Mesendoderm (in vitro differentiated cells): ENCODE measurements around the gene TNIK.

ENCODE experiments used
- DNase-seq: peaks from one replicate; pipeline ENCODE4 v3.0.0; 2013
- H2AK5ac ChIP-seq: 2 replicates; pipeline ENCODE4 v1.6.1; 2013; ENCODE audit warnings: low read length, inconsistent platforms
- H2BK120ac ChIP-seq: 2 replicates; pipeline ENCODE4 v1.6.1; 2013; ENCODE audit warnings: low read depth, mild to moderate bottlenecking, low read length, moderate library complexity, mixed read lengths
- H2BK15ac ChIP-seq: replicated peaks from 2 replicates; pipeline ENCODE4 v1.6.1; 2013; ENCODE audit warnings: low read depth, mild to moderate bottlenecking, moderate library complexity
- H2BK5ac ChIP-seq: 2 replicates; pipeline ENCODE4 v1.6.1; 2013; ENCODE audit warnings: low read length, inconsistent platforms
- H3K18ac ChIP-seq: 2 replicates; pipeline ENCODE4 v1.6.1; 2013; ENCODE audit warnings: mild to moderate bottlenecking, low read length, mixed read lengths
- H3K23ac ChIP-seq: one replicate; pipeline ENCODE4 v1.6.1; 2013; ENCODE audit warnings: low read length
- H3K27ac ChIP-seq: 2 replicates; pipeline ENCODE4 v1.5.1; 2013; ENCODE audit warnings: low read depth, mild to moderate bottlenecking, inconsistent platforms, low read length, moderate library complexity
- H3K27me3 ChIP-seq: 2 replicates; pipeline ENCODE4 v1.6.1; 2013; ENCODE audit warnings: low read length, control low read depth, mild to moderate bottlenecking, inconsistent platforms; ENCODE audit not compliant: insufficient read depth, poor library complexity
- H3K36me3 ChIP-seq: 2 replicates; pipeline ENCODE4 v1.6.1; 2013; ENCODE audit warnings: low read length, inconsistent platforms; ENCODE audit not compliant: control insufficient read depth, insufficient read depth
- H3K4ac ChIP-seq: one replicate; pipeline ENCODE4 v1.6.1; 2013; ENCODE audit warnings: low read depth, mild to moderate bottlenecking, low read length, moderate library complexity
- H3K4me1 ChIP-seq: 2 replicates; pipeline ENCODE4 v1.6.1; 2013; ENCODE audit warnings: low read depth, low read length, inconsistent platforms; ENCODE audit not compliant: control insufficient read depth
- H3K4me2 ChIP-seq: 2 replicates; pipeline ENCODE4 v1.6.1; 2013; ENCODE audit warnings: low read length
- H3K4me3 ChIP-seq: 2 replicates; pipeline ENCODE4 v1.5.1; 2013; ENCODE audit warnings: mild to moderate bottlenecking, low read length
- H3K56ac ChIP-seq: one replicate; pipeline ENCODE4 v1.6.1; 2013; ENCODE audit warnings: low read length
- H3K79me1 ChIP-seq: 2 replicates; pipeline ENCODE4 v1.6.1; 2013; ENCODE audit warnings: low read length, inconsistent platforms
- H3K79me2 ChIP-seq: 2 replicates; pipeline ENCODE4 v1.6.1; 2013; ENCODE audit warnings: mild to moderate bottlenecking, low read length; ENCODE audit not compliant: control insufficient read depth, insufficient read depth
- H3K9ac ChIP-seq: 2 replicates; pipeline ENCODE4 v1.6.1; 2013; ENCODE audit warnings: low read length, inconsistent platforms
- H4K5ac ChIP-seq: one replicate; pipeline ENCODE4 v1.6.1; 2013; ENCODE audit warnings: low read length
- H4K8ac ChIP-seq: one replicate; pipeline ENCODE4 v1.6.1; 2013; ENCODE audit warnings: low read depth, mild to moderate bottlenecking, control low read depth, low read length, moderate library complexity
- WGBS: extraction: QIAGEN DNeasy Blood & Tissue Kit; methylation state at CpG from one replicate; pipeline ENCODE4 v1.1.7; 2013; ENCODE audit warnings: low lambda C conversion rate, missing lambda C conversion rate; ENCODE audit not compliant: insufficient coverage; ENCODE audit errors: extremely low coverage; 5-methylcytosine and 5-hydroxymethylcytosine counted together

Gene TNIK

GRCh38 chr3:171388527-171388926 is 71.7 kb downstream of the TNIK start:
- Histone ChIP-seq H2BK15ac (no peak overlapping the region), H3K9ac (no peak overlapping the region), H4K8ac (no peak overlapping the region), H2AK5ac (no peak overlapping the region), H2BK120ac (no peak overlapping the region), H3K4me1 (peaks cover 15% of the 10 kb centered on the region), H3K79me1 (no peaks in the 10 kb centered on the region), H3K4me2 (no peak overlapping the region), H3K23ac (no peak overlapping the region), H3K79me2 (peaks cover 4% of the 10 kb centered on the region), H3K56ac (no peak overlapping the region), H3K4me3 (no peak overlapping the region), H2BK5ac (no peak overlapping the region), H3K27ac (no peak overlapping the region), H3K4ac (no peak overlapping the region), H4K5ac (no peak overlapping the region), H3K18ac (no peak overlapping the region), H3K27me3 (no peaks in the 10 kb centered on the region), H3K36me3 (no peaks in the 10 kb centered on the region)
- WGBS: no CpG with 5 or more reads among the region's 1 CpG
- no peak for DNase-seq

DNA sequence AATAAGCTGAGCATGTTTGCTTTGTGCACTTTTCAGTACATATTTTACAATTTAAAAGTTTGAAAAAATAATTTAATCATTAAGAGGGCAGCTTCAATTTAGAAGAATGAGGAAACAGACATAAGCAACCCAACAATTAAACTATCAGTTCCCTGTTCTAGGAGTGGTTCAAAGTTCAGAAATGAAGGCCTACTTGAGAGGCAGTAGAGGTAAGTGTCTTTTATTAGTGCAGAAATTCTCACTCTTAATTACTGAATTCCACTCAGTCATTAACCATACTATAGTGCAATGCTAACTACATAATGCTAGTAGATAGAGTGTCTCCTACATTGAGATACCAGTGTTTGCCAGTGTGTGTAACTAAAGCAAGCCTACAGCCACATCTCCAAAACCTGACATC is 73.1 kb downstream of the TNIK start:
- Histone ChIP-seq H3K18ac (no peak overlapping the region), H2BK5ac (no peak overlapping the region), H3K27ac (no peak overlapping the region), H2AK5ac (no peak overlapping the region), H4K5ac (no peak overlapping the region), H3K4me1 (peaks cover 13% of the 10 kb centered on the region), H4K8ac (no peak overlapping the region), H3K4me2 (no peak overlapping the region), H3K79me1 (no peaks in the 10 kb centered on the region), H3K36me3 (no peaks in the 10 kb centered on the region), H2BK15ac (no peak overlapping the region), H3K56ac (no peak overlapping the region), H3K4ac (no peak overlapping the region), H2BK120ac (no peak overlapping the region), H3K27me3 (no peaks in the 10 kb centered on the region), H3K4me3 (no peak overlapping the region), H3K9ac (no peak overlapping the region), H3K23ac (no peak overlapping the region), H3K79me2 (peaks cover 4% of the 10 kb centered on the region)
- no peak for DNase-seq

- H3K79me1 ChIP-seq: no peaks in the 10 kb centered on the region
- no peak overlapping the region for H2AK5ac ChIP-seq
- peaks cover 13% of the 10 kb centered on the region for H3K4me1 ChIP-seq
- DNase-seq: peak; percentile 48
- H3K4me2 ChIP-seq: no peak overlapping the region
- H2BK120ac ChIP-seq: no peak overlapping the region
- H3K27me3 ChIP-seq: no peaks in the 10 kb centered on the region
- no peak overlapping the region for H3K4me3 ChIP-seq
- H2BK15ac ChIP-seq: no peak overlapping the region
- no peak overlapping the region for H4K5ac ChIP-seq
- no peak overlapping the region for H4K8ac ChIP-seq
- peaks cover under 1% of the 10 kb centered on the region for H3K79me2 ChIP-seq
- no peak overlapping the region for H3K9ac ChIP-seq
- no peaks in the 10 kb centered on the region for H3K36me3 ChIP-seq
- no peak overlapping the region for H2BK5ac ChIP-seq
- H3K56ac ChIP-seq: peak overlapping the region; percentile 49
- no peak overlapping the region for H3K23ac ChIP-seq
- H3K18ac ChIP-seq: no peak overlapping the region
- no CpG with 5 or more reads among the region's 5 CpGs for WGBS
- peak overlapping the region; percentile 67 for H3K4ac ChIP-seq
- no peak overlapping the region for H3K27ac ChIP-seq
Measured at GRCh38 chr3:171385086-171385485, 75.1 kb downstream of the TNIK start.

- no peaks in the 10 kb centered on the region for H3K27me3 ChIP-seq
- H2BK5ac ChIP-seq: peak overlapping the region; percentile 3
- H3K4me2 ChIP-seq: no peak overlapping the region
- H2BK15ac ChIP-seq: no peak overlapping the region
- no peak overlapping the region for H4K8ac ChIP-seq
- H3K4ac ChIP-seq: no peak overlapping the region
- peaks cover 13% of the 10 kb centered on the region for H3K4me1 ChIP-seq
- no peak overlapping the region for H2AK5ac ChIP-seq
- WGBS: no CpG with 5 or more reads among the region's 3 CpGs
- H3K4me3 ChIP-seq: no peak overlapping the region
- H3K79me1 ChIP-seq: no peaks in the 10 kb centered on the region
- H2BK120ac ChIP-seq: no peak overlapping the region
- H3K36me3 ChIP-seq: no peaks in the 10 kb centered on the region
- H3K56ac ChIP-seq: no peak overlapping the region
- H3K79me2 ChIP-seq: no peaks in the 10 kb centered on the region
- H3K9ac ChIP-seq: no peak overlapping the region
- H3K27ac ChIP-seq: no peak overlapping the region
- peak; percentile 73 for DNase-seq
- no peak overlapping the region for H4K5ac ChIP-seq
- H3K18ac ChIP-seq: no peak overlapping the region
- H3K23ac ChIP-seq: no peak overlapping the region
Measured at GRCh38 chr3:171384101-171384891, 75.9 kb downstream of the TNIK start.

GRCh38 chr3:171383206-171384018 is 76.8 kb downstream of the TNIK start:
- no peak for DNase-seq
- H3K27me3 ChIP-seq: no peaks in the 10 kb centered on the region
- no peak overlapping the region for H3K18ac ChIP-seq
- H2BK120ac ChIP-seq: no peak overlapping the region
- H3K56ac ChIP-seq: no peak overlapping the region
- no peak overlapping the region for H3K27ac ChIP-seq
- H3K23ac ChIP-seq: no peak overlapping the region
- H3K79me2 ChIP-seq: no peaks in the 10 kb centered on the region
- peak overlapping the region; percentile 61 for H2AK5ac ChIP-seq
- no peaks in the 10 kb centered on the region for H3K36me3 ChIP-seq
- H4K8ac ChIP-seq: no peak overlapping the region
- WGBS: no CpG with 5 or more reads among the region's 5 CpGs
- no peak overlapping the region for H4K5ac ChIP-seq
- H3K4me3 ChIP-seq: no peak overlapping the region
- H2BK15ac ChIP-seq: no peak overlapping the region
- H3K4me2 ChIP-seq: no peak overlapping the region
- no peaks in the 10 kb centered on the region for H3K79me1 ChIP-seq
- H3K9ac ChIP-seq: no peak overlapping the region
- peaks cover 13% of the 10 kb centered on the region for H3K4me1 ChIP-seq
- peak overlapping the region; percentile 3 for H2BK5ac ChIP-seq
- peak overlapping the region; percentile 2 for H3K4ac ChIP-seq
